Measurements from ENCODE around the gene IMPG2.

DNA sequence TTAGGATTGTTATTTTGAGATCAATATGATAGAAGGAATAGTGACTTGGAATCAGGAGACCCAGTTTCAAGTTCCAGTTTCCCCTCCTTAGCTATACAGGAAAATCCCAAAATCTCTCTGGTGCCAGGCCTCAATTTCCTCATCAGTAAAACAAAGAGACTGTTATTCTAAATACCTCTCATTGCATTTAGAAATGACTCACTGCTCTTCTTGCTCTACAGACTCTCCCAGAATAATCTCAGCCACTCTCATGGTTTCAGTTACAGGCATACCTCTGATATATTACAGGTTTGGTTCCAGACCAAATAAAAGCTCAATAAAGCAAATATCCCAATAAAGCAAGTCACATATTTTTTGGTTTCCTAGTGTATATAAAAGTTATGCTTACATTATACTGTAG lies 28.3 kb downstream of the IMPG2 start:
- TF ChIP-seq POLR2A (IDR thresholded peaks at IDR 0.05): no peak
- TF ChIP-seq, protein P1, sequence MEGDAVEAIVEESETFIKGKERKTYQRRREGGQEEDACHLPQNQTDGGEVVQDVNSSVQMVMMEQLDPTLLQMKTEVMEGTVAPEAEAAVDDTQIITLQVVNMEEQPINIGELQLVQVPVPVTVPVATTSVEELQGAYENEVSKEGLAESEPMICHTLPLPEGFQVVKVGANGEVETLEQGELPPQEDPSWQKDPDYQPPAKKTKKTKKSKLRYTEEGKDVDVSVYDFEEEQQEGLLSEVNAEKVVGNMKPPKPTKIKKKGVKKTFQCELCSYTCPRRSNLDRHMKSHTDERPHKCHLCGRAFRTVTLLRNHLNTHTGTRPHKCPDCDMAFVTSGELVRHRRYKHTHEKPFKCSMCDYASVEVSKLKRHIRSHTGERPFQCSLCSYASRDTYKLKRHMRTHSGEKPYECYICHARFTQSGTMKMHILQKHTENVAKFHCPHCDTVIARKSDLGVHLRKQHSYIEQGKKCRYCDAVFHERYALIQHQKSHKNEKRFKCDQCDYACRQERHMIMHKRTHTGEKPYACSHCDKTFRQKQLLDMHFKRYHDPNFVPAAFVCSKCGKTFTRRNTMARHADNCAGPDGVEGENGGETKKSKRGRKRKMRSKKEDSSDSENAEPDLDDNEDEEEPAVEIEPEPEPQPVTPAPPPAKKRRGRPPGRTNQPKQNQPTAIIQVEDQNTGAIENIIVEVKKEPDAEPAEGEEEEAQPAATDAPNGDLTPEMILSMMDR (IDR thresholded peaks at IDR 0.05): no peak

Data from lower leg skin (tissue), 3 donors.